ENCODE results near the gene ALPK3.

Gene ALPK3

DNA sequence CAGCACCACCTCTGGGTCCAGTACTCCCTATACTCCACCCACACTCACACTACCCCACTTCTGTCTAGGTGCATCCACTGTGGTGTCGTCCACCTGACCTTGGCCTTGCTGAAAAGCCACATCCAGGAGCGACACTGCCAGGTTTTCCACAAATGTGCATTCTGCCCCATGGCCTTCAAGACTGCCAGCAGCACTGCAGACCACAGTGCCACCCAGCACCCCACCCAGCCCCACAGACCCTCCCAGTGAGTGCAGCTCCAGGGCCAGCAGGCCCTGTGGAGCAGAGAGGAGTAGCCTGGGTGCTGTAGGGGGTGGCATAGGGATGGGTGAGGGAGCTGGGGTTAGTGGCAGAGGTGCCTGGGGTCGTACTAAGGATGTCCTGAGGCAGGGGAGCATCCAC, 19.4 kb upstream of the ALPK3 start:
- no peak for DNase-seq (ENCODE audit: low read depth)

DNA sequence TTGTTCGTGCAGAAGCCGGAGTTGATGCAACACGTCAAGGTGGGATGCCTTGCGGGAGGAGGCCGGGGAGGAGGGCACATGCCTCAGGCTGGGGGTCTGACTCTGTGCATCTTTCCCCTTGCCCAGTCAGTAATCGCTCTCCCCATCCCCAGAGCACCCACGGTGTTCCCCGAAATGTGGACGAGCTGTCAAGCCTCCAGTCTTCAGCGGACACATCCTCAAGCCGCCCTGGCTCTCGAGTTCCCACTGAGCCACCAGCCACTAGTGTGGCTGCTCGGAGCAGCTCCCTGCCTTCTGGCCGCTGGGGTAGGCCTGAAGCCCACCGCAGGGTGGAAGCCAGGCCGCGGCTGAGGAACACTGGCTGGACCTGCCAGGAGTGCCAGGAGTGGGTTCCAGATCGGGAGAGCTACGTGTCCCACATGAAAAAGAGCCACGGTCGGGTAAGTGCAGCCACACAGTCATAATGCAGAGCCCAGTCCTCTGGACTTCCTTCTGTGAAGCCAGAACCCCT, 18.7 kb upstream of the ALPK3 start:
- DNase-seq (ENCODE audit: low read depth), result no peak

GRCh38 chr15:84799511-84800187, 17.5 kb upstream of the ALPK3 start:
- no peak for DNase-seq (ENCODE audit: low read depth)

GRCh38 chr15:84800365-84800806, 16.8 kb upstream of the ALPK3 start:
- no peak for DNase-seq (ENCODE audit: low read depth)

DNA sequence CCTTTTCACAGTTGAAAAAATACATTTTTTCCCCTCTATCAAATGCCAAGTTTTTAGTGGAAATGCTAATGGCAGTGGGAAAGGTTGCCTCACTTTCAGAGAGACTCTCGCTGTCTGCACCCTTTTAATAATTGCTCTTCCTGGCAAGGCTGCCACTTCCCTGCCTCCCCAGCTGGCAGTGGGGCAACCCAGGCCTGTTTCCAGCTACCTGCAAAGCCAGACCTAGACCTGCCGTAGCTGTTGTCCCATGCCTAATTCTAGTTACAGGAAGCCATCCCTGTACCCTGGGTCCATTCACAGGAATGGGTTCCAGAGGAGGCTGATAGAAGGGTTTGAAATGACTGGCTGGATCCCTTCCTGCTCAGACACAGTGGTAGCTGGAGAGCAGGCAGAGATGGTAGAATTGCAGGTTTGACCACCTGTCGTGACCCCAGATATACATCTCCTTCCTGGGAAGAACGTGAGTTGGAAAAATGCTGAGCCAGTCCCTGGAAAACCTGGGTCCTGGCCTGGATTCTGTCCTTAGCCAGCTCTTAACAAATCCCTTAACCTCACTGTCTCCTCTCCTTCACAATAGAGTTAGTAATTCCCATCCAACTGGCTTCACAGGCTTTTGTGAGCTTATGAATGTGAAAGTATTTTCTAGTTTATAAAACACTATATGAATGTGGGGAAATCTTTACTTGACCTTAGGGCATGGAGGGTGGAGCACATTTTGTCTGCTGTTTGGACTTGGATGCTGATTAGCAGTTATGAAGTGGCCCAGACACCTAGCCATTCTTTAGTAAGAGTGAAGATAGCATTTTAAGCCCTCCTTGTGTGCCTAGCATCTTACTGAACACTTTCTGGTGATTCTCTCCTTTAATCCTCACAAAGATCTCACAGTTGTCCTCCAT, 12.9 kb upstream of the ALPK3 start:
- no peak for DNase-seq (ENCODE audit: low read depth)

- DNase-seq (ENCODE audit: low read depth), result no peak
Measured at GRCh38 chr15:84805221-84805620, 11.9 kb upstream of the ALPK3 start.

DNA sequence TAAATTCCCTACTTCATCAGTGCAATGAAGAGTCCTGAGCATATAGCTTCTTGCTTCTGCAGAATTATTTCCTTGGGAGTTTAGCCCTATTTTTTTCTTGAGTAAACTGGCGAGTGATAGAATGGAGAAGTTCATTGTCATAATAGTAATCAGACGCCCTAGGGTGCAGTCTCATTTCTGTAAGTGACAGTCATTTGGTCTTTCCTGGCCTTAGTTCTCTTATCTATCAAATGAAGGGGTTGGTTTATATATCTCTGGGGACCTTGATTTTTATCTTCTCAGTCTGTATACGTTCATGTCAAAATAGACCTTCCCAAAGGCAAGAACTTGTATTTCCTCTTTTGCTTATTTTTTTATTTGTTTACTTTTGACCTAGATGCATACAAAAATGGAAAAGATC, 9.9 kb upstream of the ALPK3 start:
- DNase-seq (ENCODE audit: low read depth), result no peak

DNA sequence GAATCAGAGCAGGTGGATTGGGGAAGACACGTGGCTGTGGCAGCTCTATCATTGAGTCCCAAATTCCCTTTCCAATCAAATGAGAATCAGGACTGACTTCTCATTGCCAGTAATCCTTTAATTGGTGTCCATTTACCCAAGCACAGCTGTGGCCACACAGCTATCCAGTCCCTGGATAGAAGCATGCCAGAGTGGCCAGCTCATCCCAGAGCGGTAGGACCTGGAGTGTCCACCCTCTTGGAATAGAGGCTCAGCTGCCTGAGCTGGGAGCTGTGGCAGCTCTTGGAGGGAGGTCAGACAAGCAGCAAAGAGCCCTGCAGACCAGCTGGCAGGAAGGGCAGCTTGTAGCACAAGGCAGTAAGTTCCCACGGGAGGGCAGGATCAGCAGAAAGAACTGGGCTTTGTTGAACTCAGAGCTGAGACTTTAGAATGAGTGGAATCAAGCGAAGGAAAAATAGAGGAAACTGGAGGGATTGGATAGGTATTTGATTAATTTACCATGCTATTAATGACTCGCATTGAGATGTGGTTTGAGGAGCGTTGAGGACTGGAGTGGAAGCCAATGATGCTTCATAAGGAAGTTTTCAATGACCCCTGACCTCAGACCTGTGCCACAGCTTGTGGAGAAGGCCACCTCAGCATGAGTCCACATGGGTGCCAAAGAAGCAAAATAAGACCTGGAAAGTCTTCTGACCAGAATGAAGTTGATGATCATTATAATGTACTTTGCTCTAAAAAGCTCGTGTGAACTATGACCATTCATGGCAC, 6.9 kb upstream of the ALPK3 start:
- no peak for DNase-seq (ENCODE audit: low read depth)

DNA sequence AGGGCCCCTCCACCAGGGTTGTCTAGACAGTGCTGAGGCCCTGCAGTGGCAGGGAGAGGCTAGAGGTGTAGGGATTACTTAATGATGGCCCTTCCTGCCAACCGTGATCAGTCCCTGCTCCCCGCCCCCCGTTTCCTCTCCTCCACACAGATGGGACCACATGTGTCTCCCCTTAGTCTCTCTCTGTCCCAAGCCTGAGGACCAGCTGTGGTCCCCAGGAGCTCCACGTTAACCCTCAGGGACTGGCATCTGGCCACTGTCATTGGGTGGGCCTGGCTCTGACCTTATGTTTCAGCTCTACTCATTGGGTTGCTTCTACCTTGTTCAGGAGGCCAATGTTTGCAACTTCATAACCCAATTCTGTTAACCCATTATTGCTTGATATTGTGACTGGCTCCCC, 6.0 kb upstream of the ALPK3 start:
- no peak for DNase-seq (ENCODE audit: low read depth)

- DNase-seq (ENCODE audit: low read depth), result no peak
Measured at GRCh38 chr15:84811828-84812227, 5.3 kb upstream of the ALPK3 start.

GRCh38 chr15:84812842-84813241, 4.3 kb upstream of the ALPK3 start:
- DNase-seq (ENCODE audit: low read depth), result no peak

DNA sequence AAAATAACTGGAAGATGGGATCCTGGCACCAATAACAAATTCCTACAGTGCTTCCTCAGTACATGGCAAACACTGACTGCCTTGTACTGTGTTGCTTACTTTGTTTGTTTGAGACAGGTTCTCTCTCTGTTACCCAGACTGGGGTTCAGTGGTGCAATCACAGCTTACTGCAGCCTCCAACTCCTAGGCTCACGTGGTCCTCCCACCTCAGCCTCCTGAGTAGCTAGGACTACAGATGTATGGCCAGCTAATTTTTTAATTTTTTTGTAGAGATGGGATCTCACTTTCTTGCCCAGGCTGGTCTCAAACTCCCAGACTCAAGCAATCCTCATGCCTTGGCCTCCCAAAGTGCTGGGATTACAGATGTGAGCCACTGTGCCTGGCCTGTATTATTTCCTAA, 3.7 kb upstream of the ALPK3 start:
- no peak for DNase-seq (ENCODE audit: low read depth)

GRCh38 chr15:84813931-84814330, 3.2 kb upstream of the ALPK3 start:
- DNase-seq (ENCODE audit: low read depth), result no peak

DNA sequence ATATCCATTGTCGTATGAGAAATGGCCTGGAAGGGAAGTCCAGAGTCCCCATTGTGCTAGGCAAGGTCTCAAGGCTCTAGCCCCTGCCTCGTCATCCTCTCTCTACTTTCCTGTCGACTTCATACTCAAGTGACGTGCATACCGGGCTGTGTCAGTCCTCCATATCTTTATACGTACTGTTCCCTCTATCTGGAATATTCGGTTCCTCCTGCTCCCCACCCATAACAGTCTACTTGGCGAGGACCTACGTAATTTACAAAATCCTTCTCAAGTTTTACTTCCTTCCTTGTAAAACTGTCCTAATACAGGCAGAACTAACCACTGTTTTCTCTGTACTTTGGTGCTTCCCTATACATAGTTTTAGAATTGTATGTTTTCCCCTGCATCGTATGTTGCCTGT, 2.2 kb upstream of the ALPK3 start:
- DNase-seq (ENCODE audit: low read depth), result no peak

DNA sequence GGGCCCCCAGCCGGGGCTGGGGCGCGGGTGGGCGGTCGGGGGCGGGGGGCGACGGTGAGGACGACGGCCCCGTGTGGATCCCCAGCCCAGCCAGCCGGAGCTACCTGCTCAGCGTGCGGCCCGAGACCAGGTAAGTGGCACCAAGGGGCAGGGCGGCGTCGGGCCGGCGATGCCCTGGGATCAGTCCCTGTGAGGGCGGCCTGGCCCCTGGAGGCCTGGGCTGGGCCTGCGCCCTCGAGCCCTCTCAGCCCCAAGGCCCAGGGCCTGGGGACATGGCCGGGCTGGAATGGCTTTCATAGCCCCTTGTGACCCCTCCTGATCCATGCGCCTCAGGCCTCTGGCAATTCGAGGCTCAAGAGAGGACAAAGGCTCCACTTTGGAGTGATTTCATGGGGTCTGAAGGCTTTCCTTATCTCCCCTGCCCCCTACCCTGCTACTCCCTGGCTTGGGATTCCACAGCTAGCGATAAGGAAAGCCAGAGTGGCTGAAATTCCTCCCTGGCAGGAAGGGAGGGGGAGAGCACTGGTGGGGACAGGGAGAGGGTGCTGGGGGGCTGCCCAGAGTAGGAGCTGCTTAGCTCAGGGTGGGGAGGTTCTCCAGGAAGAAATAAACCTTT, 418 bp downstream of the ALPK3 start:
- DNase-seq (ENCODE audit: low read depth), result no peak

GRCh38 chr15:84818261-84819131, 1.3 kb downstream of the ALPK3 start:
- DNase-seq (ENCODE audit: low read depth), result peak; percentile 31

DNA sequence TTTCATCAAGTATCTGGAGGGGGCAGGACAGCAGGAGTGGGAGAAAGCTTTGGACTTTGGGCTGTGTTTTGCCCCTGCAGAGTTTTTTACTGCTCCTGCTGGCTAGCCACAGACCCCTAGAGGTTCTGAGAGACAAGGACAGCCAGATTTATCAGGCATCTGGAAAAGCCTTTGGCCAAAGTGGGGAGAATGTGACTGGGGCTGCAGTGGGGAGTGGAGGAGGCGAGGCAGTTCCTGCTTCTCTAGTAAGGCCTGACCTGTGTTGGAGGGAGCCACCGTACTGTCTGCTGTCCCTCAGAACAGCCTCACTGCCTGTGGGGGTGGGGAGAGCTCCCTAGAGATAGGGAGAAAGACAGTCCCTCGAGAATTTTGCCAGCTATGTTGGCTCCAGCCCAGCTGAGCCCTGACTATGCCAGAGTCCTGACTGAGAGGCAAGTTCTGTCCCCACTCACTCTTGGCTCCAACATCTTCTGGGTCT, 2.2 kb downstream of the ALPK3 start:
- no peak for DNase-seq (ENCODE audit: low read depth)

DNA sequence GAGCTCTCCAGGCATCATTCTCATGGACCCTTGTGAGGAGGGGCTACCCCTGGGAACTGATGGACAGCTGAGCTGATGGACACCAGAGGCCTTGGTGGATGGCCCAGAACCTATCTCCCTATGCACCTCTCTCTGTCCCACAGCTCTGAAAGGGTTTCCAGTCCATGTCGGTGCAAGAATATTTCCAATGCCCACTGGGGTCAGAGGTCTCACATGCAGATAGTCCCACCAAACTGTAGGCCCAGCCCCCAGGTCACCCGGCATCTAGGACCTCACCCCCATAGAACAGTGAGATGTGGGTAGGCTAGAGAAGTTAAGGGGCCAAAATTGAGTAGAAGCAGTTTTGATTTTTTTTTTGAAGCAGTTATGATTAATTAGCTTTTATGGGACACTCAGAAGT, 2.6 kb downstream of the ALPK3 start:
- DNase-seq (ENCODE audit: low read depth), result no peak

GRCh38 chr15:84821501-84822021, 4.4 kb downstream of the ALPK3 start:
- no peak for DNase-seq (ENCODE audit: low read depth)

DNA sequence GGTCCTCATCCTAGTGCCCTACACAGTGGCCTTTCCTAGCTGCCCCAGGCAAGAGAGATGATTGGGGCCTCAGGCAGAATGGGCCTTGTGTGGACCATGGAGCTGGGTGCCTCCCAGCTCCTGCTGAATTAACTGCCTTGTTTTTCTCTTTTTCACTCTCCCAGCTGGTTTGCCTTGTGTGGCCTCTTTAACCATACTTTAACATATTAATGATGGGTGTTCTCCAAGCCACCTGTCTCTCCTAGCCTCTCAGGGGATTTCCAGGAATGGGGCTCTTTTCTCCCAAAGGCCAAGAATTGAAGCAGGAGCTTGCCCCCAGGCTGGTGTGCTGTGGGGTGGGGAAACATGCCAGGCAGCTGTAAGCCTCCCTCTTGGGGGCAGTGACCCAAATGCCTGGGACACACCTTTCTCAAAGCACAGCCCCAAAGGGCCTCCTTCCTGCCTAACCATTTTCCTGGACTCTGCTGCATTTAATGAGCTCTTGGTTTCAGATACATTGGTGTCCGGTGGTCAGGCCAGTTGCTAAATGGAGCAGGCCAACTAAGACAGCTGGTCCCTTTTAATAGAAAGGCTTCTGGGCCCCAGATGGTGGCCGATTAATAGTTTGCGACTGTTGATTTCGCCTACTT, 5.6 kb downstream of the ALPK3 start:
- DNase-seq (ENCODE audit: low read depth), result no peak
